ENCODE measurements around the gene TMEM109. TPM values are rescaled to one million over a fixed set of nuclear protein-coding genes. Genes with fewer than 3 reads are reported as not detected.
A peak's percentile ranks its signal among the peaks of the same experiment; 100 is the strongest.

TMEM109 gene
- total RNA-seq, 1 donor from 2014 or later: 127 TPM

DNA sequence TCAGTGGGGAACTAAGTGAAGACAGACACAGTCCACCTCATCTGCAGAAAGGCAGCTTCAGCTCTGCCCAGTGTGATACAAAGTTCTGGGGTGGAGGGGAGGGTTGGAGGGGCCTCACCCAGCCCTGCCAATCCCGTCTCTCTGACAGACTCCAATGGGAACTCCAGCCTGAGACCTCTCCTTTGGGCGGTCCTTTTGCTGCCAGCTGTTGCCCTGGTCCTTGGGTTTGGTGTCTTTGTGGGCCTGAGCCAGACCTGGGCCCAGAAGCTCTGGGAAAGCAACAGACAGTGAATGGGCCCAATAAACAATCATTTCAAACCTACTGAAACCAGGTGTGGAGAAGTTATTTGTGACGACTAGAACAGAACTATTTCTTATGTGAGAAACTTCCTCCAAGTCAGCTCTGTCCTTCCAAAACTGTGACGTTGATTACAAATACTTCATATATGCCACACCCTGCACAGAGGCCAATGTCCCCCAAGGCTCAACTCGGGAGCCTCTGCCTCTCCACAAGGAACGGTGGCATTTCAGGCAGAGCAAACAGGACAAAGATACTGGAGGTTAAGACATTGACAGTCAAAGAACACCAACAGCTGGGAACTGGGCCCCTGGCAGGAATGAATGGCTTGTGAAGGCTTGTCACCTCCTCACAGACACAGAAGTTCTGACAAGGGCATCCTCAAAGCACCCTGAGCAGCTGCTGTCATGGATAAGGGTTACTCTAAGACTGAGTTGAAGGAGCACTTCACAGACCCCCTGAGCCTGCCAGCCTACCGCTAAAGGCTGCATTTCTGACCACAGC is 38.4 kb upstream of the TMEM109 start:
- intact Hi-C loops (cut with DNase I): no loop called here
- no peak for DNase-seq (ENCODE audit: extremely low spot score in 2 of 2)

DNA sequence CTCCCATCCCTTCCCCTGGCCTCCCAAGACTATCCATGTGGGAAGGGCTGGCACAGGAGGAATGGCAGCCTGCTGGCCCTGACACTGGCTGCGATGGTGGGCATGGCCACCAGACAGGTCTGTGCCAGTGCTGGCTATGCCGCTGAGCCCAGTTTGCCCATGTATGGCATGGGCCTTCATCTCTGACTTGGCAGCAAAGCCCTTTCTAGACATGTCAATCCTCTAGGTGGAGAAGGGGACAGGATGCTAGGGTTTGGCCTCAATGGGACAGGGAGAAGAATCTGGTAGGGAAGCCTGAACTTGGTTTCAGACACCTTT is 37.8 kb upstream of the TMEM109 start:
- Histone ChIP-seq H3K4me3 (no peak overlapping the region), H3K4me1 (peaks cover 22% of the 10 kb centered on the region), H3K36me3 (peaks cover 0 to 15% of the 10 kb centered on the region in 2 donors), H3K9me3 (no peaks in the 10 kb centered on the region), H3K27ac (no peak overlapping the region), H3K27me3 (no peaks in the 10 kb centered on the region)
- no peak for DNase-seq (ENCODE audit: extremely low spot score in 2 of 2)
- TF ChIP-seq POLR2A (IDR thresholded peaks at IDR 0.05) (no peak), POLR2AphosphoS5 (IDR thresholded peaks at IDR 0.05; ENCODE audit: insufficient read depth in 1 of 2, low read depth in 1 of 2) (no peak)
- TF ChIP-seq, protein P1, sequence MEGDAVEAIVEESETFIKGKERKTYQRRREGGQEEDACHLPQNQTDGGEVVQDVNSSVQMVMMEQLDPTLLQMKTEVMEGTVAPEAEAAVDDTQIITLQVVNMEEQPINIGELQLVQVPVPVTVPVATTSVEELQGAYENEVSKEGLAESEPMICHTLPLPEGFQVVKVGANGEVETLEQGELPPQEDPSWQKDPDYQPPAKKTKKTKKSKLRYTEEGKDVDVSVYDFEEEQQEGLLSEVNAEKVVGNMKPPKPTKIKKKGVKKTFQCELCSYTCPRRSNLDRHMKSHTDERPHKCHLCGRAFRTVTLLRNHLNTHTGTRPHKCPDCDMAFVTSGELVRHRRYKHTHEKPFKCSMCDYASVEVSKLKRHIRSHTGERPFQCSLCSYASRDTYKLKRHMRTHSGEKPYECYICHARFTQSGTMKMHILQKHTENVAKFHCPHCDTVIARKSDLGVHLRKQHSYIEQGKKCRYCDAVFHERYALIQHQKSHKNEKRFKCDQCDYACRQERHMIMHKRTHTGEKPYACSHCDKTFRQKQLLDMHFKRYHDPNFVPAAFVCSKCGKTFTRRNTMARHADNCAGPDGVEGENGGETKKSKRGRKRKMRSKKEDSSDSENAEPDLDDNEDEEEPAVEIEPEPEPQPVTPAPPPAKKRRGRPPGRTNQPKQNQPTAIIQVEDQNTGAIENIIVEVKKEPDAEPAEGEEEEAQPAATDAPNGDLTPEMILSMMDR (IDR thresholded peaks at IDR 0.05): no peak
- intact Hi-C loops (cut with DNase I): no loop called here

More for the DNA sequence above, 38.4 kb upstream of the TMEM109 start:
- Histone ChIP-seq H3K9me3 (no peaks in the 10 kb centered on the region), H3K4me1 (peaks cover 24% of the 10 kb centered on the region), H3K4me3 (no peak overlapping the region), H3K36me3 (peaks cover 0 to 10% of the 10 kb centered on the region in 2 donors), H3K27me3 (no peaks in the 10 kb centered on the region), H3K27ac (no peak overlapping the region)
- TF ChIP-seq, protein P1 (IDR thresholded peaks at IDR 0.05): no peak
- TF ChIP-seq POLR2AphosphoS5 (IDR thresholded peaks at IDR 0.05; ENCODE audit: insufficient read depth in 1 of 2, low read depth in 1 of 2): no peak
- no peak for TF ChIP-seq POLR2A (IDR thresholded peaks at IDR 0.05)

DNA sequence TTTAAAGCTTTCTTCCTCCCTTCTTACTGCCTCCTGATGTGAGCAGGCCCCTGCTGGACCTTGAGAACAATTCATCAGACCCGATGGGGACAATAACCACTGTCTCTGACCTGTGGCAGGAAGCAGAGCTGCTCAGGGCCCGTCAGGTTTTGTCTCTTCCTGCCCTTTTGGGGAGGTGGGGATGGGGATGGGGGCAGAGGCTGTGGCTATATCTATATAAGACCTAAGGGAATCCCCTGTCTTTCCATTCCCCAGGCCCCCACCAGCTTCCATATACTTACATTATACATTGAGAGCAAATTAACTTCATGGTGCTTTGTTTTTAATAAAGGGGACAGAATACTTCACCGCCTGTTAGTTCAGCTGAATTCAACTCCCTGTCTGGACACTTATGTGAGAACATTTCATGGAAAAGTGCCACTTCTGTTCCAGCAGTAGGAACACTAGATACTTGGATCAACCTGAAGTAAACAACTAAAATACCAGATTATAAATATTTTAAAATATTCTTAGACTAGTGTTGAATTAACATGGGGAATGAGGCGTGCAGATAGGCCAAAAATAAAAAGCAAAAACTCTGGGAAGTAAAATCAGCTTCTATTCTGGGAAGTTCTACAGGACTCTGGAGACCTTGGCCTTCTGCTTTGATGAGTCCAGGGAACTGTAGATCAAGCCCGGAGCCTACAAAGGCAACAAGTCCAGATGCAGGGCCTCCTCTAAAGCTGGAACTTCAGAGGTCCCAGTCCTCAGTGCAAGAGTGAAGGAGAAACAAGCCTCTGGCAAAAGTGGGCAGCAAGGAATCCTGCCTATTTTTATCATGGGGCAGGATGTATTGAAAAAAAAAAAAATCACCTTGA is 35.5 kb upstream of the TMEM109 start:
- intact Hi-C loops (cut with DNase I): no loop called here
- Histone ChIP-seq H3K27me3 (no peaks in the 10 kb centered on the region), H3K4me3 (no peak overlapping the region), H3K4me1 (no peaks in the 10 kb centered on the region), H3K27ac (peak overlapping the region; percentile 69), H3K36me3 (peaks cover 0 to 15% of the 10 kb centered on the region in 2 donors), H3K9me3 (no peaks in the 10 kb centered on the region)
- DNase-seq (ENCODE audit: extremely low spot score in 2 of 2): no peak
- TF ChIP-seq POLR2AphosphoS5 (IDR thresholded peaks at IDR 0.05; ENCODE audit: insufficient read depth in 1 of 2, low read depth in 1 of 2): peak in 1 of 2 donors; percentile 11
- TF ChIP-seq, protein P1 (IDR thresholded peaks at IDR 0.05): no peak
- TF ChIP-seq POLR2A (IDR thresholded peaks at IDR 0.05): no peak

DNA sequence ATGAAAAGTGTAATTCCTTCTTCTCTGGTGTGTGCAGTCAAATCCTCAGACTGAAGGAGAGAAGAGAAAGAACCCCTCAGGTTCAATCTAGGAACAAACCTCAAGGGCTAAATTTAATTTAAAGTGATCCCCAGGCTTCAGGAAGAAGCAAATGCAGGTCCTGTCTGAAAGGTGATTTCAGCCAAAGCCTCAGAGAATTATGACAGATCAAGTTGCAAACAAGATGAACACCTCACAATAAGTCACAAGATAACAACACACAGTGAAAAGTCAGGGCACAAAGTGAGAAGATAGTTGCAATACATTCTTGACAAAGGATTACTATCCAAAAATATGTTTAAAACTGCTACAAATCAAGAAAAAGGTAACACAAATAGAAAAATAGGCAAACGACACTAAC is 34.9 kb upstream of the TMEM109 start:
- no peak overlapping the region for H3K4me3 ChIP-seq
- no peak overlapping the region for H3K27ac ChIP-seq
- no peaks in the 10 kb centered on the region for H3K4me1 ChIP-seq
- TF ChIP-seq, protein P1 (IDR thresholded peaks at IDR 0.05): no peak
- TF ChIP-seq POLR2AphosphoS5 (IDR thresholded peaks at IDR 0.05; ENCODE audit: insufficient read depth in 1 of 2, low read depth in 1 of 2) (no peak), POLR2A (IDR thresholded peaks at IDR 0.05) (no peak)
- H3K9me3 ChIP-seq: no peaks in the 10 kb centered on the region
- no peaks in the 10 kb centered on the region for H3K27me3 ChIP-seq
- DNase-seq (ENCODE audit: extremely low spot score in 2 of 2): no peak
- peaks cover 0 to 15% of the 10 kb centered on the region in 2 donors for H3K36me3 ChIP-seq
- intact Hi-C loops (cut with DNase I): no loop called here
